GM21360 (cell line): ENCODE measurements around the gene DNAH12.
"Not testable (repeated sequence)": the region's sequence is repeated elsewhere in the genome, so short reads cannot be mapped to it uniquely, and the experiment has no call there.

ENCODE experiments used
- ATAC-seq: cut with Tn5 transposase; IDR thresholded peaks from one replicate; pipeline ENCODE4 v1.9.1; 2021; ENCODE audit warnings: mild to moderate bottlenecking, moderate library complexity; ENCODE audit not compliant: unreplicated experiment

Gene DNAH12

GRCh38 chr3:57411715-57412114 is 132.4 kb downstream of the DNAH12 start:
- ATAC-seq = no peak

DNA sequence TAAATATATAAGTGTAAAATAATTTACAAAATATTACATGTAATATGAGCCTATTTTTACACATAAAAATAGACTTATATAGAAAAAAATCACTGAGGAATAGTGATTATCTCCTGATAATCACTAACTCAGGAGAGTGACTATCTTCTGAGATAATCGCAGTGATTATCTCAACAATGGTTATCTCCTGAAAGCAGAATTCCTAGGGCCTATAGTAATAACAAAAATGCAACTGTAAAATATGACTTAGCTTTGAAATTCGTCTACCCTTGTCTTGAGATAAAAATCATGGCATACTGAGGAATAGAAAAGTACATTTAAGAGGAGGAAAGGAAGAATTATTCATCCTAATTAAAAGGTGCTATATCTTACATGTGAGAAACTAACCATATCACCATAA is 134.7 kb downstream of the DNAH12 start:
- no peak for ATAC-seq

DNA sequence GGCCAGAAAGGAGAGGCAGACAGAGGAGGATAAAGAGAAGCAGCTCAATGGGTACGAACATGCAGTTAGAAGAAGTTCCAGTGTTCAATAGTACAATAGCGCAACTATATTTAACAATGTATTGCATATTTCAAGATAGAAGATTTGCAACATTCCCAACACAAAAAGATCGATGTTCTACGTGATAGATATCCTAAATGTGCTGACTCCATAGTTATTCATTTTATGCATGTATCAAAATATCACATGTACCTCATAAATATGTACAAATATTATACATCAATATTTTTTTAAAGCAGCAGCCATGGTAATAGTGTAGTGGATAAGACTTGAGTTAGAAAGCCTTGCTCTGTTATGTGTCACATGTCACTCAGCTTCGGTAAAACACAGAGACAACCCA is 141.5 kb downstream of the DNAH12 start:
- no peak for ATAC-seq

DNA sequence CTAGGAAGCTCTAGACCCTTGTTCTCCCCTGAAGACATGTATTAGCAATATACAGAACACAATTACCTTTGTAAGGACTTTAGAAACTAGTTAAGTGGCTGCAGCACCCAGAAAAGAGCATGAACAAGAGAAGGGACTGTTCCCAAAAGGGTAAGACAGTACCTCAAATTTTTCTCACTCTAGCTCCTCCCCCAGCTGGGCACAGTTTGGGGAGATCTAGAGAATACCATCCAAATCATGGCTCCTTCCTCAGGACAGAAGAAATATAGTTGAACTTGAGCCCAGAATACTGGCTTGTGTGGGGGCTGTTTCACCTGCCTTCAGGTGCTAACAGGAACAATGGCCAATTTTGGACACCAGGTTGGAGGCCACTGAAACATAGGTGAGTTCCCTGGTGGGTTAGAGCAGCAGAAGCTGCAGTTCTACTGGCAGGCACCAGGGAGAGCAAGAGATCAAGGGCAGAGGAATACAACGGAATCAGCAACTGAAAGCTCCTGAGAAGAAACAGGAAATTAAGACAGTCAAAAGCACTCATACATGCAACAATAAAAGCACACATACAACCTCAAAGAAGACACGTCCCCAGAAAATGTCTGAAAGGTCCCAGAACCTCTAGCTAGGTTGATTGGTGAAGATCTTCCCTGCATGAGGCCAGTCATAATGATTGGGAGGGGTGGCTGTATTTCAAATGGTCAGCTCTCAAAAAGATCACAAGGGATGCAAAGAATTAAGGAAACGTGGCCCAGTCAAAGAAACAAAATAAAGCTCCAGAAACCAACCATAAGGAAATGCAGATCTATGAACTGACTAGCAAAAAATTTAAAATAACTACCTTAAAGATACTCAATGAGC is 146.7 kb downstream of the DNAH12 start:
- ATAC-seq = peak; percentile 77

GRCh38 chr3:57393977-57394376 is 150.2 kb downstream of the DNAH12 start:
- ATAC-seq = no peak

GRCh38 chr3:57391767-57392166 is 152.4 kb downstream of the DNAH12 start:
- no peak for ATAC-seq

GRCh38 chr3:57389271-57389670 is 154.9 kb downstream of the DNAH12 start:
- no peak for ATAC-seq

DNA sequence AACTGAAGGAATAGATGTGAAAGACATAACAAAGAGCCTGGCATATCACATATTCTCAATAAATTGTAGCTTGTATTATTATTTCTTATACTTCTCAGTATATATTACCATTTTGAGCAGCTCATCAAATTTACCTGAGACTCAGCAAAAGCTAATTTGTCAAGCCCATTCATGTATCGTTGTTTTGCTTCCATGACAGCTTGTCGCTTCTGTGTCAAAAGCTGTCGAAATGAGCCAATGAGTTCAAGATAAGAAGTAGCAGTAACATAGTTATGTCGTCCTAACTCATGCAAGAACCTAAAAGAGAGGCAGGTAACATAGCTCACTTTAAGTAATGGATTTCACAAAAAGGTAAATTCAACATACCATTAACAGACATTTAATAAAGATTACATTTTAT is 157.8 kb downstream of the DNAH12 start:
- no peak for ATAC-seq

DNA sequence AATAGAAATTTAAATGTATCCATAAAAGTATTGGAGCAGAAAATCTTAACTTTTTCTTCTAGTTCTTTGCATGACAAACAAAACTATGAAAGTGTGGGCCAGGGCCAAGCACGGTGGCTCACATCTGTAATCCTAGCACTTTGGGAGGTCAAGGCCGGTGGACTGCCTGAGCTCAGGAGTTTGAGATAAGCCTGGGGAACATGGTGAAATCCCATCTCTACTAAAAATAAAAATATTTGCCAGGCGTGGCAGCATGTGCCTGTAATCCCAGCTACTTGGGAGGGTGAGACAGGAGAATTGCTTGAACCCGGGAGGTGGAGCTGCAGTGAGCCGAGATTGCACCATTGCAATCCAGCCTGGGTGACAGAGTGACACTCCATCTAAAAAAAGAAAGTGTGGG is 158.6 kb downstream of the DNAH12 start:
- ATAC-seq = no peak

DNA sequence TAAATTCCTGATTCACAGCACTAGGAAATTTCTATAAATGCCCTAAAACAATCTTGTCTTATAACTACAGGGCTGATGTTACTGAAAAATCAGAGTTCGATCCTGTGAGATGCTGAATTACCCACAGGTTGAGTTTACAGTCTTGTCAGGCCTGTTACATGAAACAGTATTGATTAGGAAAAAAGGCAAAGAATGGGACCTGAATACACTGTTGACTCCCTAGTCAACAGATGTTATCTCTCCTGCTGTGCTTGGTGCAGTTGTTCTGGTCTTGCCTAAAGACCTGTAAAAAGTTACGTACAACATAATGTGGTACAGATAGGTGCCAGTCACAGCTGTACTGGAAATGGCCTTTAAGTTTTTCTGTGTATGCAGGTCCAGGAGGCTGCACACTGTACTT is 160.3 kb downstream of the DNAH12 start:
- no peak for ATAC-seq

DNA sequence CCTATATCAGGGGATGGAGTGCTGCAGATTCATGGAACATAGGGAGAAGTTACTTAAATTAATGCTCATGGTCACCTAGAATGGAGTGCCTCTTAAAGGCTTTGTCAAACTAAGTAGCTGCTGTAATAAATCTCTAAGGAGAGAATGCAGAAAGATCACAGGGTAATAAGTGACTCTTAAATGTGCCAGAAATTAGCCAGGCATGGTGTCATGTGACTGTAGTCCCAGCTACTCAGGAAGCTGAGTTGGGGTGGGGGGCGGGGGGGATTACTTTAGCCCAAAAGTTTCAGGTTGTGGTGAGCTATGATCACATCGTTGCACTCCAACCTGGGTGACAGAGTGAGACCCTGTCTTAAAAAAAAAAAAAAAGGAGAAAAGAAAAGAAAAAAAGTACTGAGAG is 160.7 kb downstream of the DNAH12 start:
- ATAC-seq = no peak

- no peak for ATAC-seq
Measured at GRCh38 chr3:57382933-57383332, 161.2 kb downstream of the DNAH12 start.

- ATAC-seq = no peak
Measured at GRCh38 chr3:57370341-57370740, 173.8 kb downstream of the DNAH12 start.

DNA sequence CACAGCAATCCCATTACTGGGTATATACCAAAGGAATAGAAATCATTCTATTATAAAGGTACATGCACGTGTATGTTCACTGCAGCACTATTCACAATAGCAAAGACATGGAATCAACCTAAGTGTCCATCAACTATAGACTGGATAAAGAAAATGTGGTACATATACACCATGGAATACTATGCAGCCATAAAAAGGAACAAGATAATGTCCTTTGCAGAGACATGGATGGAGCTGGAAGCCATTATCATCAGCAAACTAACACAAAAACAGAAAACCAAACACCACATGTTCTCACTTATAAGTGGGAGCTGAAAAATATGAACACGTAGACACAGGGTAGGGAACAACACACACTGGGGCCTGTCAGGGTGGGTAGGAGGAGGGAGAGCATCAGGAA is 179.1 kb downstream of the DNAH12 start:
- ATAC-seq = not testable (repeated sequence)

GRCh38 chr3:57356275-57356674 is 187.9 kb downstream of the DNAH12 start:
- ATAC-seq = not testable (repeated sequence)

- no peak for ATAC-seq
Measured at GRCh38 chr3:57354768-57355167, 189.4 kb downstream of the DNAH12 start.

GRCh38 chr3:57350271-57350670 is 193.9 kb downstream of the DNAH12 start:
- ATAC-seq = no peak

DNA sequence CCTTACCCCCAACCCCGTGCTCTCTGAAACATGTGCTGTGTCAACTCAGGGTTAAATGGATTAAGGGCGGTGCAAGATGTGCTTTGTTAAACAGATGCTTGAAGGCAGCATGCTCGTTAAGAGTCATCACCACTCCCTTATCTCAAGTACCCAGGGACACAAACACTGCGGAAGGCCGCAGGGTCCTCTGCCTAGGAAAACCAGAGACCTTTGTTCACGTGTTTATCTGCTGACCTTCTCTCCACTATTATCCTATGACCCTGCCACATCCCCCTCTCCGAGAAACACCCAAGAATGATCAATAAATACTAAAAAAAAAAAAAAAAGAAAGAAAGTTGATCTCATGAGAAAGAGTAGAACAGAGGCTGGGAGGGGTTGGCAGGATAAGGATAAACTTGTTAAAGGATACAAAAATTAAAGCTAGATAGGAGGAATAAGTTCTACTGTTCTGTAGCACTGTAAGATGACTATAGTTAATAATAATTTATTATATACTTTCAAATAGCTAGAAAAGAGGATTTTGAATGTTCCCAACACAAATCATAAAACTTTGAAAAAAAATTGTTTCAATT is 205.0 kb downstream of the DNAH12 start:
- not testable (repeated sequence) for ATAC-seq

DNA sequence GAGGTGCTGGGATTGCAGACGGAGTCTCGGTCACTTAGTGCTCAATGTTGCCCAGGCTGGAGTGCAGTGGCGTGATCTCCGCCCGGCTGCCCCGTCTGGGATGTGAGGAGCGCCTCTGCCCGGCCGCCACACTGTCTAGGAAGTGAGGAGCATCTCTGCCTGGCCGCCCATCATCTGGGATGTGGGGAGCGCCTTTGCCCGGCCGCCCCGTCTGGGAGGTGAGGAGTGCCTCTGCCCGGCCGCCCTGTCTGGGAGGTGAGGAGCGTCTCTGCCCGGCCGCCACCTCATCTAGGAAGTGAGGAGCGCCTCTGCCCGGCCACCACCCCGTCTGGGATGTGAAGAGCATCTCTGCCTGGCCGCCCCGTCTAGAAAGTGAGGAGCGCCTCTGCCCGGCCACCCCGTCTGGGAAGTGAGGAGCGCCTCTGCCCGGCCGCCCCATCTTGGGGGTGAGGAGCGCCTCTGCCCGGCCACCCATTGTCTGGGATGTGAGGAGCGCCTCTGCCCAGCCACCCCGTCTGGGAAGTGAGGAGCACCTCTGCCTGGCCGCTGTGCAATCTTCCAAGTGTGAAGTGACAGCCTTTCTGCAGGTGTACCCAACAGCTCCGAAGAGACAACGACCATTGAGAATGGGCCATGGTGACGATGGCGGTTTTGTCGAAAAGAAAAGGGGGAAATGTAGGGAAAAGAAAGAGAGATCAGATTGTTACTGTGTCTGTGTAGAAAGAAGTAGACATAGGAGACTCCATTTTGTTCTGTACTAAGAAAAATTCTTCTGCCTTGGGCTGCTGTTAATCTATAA is 205.7 kb downstream of the DNAH12 start:
- ATAC-seq = not testable (repeated sequence)

- ATAC-seq = no peak
Measured at GRCh38 chr3:57335283-57335938, 208.7 kb downstream of the DNAH12 start.

- ATAC-seq = no peak
Measured at GRCh38 chr3:57331078-57331610, 213.0 kb downstream of the DNAH12 start.
